ENCODE results near the gene GRK5.

The GRK5 gene

DNA sequence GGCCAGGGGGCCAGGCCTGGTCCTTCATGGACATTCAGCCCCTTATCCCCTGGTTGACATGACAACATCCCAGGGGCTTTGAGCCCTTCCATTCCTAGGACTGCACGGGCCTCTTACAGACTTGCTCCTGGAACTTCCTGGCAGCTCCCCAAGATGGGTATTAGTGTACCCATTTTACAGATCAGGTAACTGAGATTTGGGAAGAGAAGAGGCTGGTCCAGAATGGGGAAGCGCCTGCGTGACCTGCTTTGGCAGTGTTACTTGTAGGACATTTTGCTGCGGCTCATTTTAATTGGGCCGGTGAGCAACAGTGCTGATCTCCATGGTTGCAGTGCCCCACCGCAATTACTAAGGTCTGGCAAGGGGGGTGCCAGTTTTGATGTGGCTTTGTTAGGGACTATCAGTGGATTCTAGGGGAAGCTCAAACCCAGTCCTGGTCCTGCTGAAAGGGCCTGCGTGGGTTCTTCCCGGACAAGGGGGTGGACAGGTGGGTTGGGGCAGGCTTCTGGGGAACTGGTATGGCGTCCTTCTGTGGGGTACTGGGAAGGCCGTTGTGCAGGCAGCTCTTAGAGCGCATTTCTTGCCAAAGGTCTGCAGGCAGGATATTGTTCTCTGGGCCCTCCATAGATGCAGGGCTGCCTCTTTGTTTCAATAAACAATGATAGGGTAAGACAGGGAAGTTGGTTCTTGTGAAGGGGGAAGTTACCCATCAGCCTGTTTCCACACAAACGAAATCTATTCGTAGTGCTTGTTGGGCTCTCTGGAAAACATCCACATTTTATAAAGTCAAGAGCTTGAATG lies 197.5 kb downstream of the GRK5 start:
- no peak for DNase-seq (ENCODE audit: low read depth in 2 of 2)

DNA sequence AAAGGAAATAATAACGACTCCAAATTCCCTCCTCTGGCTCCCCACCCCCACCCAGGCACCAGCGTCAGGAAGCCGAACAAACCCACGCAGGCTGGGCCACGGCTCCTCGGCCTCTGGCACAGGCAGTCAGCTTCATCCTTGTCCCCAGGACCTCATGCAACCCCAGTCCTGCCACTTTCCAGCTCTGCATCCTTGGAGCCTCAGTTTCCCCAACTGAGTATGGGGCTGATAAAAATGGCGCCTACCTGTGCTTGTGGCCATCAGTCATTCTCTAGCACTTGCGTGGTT lies 198.1 kb downstream of the GRK5 start:
- no peak for DNase-seq (ENCODE audit: low read depth in 2 of 2)

DNA sequence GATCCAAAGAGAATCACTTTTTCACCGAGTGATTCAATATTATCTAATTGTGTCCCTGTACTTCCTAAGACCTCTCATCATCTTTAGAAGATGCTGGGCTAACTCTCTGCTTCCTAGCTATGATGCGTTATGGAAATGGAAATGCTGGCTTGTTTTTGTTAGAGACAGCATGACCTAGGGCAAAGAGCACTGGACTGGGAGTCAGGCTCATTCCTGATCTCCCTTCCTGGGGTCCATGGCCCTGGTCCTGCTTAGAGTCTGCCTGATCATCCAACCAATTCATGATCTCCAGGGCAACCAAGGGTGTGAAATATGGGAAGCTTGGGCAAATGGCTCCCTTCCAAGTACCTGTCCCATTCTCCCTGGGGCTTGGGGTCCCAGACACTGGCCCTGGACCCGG lies 198.8 kb downstream of the GRK5 start:
- no peak for DNase-seq (ENCODE audit: low read depth in 2 of 2)

DNA sequence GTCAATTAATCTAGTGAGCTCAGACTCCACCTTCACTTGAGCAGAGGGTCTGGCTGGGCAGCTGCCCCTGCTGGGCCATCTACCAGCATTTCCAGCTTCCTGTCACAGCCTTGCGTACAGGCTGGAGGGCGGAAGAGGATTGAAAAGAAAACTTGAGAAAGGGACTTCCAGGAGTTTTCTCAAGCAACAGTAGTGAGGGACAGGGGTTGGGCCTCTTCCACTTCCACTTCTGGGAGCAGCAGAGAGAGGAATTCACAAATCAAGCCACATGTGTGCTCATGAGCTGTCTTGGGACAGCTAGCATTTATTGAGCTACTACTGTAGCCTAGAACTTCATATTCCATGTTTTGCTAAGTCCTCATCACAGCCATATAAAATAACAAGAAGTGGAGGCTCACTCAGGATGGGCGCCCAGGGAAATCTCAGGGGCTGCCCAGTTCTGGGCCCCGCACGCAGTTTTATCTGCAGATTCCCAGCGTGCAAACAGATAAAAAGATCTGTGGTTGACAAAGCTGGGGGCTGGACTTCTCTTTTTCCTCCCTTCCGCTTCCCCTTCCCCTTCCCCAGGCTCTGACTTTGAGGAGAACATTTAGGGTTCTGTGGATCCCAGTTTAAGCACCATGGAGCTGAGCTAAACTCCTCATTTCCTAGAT lies 199.4 kb downstream of the GRK5 start:
- no peak for DNase-seq (ENCODE audit: low read depth in 2 of 2)

DNA sequence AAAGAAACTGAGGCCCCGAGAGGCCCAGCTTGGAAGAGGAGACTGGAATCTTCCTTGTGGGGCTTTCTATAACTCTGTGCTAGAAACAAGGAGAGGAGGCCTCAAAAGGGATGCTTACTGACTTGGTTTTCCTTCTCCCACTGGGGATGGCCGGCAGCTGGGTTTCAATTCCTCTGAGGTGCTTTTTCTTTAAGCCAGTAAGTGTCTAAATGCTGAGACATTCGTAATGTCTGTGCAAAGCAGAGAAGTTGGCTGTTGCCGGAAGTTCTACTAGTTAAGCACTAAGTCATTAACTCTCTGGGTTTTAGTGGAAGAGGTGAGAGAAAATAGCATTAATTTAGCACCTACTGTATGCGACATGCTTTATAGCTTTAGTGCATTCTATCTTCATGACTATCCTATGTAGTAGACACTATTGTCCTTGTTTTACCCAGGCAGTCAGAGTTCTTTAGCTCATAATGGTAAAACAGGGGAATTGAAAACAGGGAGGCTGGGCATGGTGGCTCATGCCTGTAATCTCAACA lies 199.9 kb downstream of the GRK5 start:
- DNase-seq (ENCODE audit: low read depth in 2 of 2), result no peak

DNA sequence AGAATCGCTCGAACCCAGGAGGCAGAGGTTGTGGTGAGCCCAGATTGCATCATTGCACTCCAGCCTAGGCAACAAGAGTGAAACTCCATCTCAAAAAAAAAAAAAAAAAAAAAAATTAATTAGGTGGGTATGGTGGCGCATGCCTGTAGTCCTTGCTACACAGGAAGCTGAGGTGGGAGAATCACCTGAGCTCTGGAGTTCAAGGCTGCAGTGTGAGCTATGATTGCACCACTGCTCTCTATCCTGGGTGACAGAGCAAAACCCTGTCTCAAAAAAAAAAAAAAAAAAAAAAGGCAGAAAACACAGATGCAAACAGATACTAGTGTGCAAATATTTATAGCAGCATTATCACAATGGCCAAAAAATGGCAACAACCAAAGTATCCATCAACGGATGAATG lies 200.7 kb downstream of the GRK5 start:
- no peak for DNase-seq (ENCODE audit: low read depth in 2 of 2)

DNA sequence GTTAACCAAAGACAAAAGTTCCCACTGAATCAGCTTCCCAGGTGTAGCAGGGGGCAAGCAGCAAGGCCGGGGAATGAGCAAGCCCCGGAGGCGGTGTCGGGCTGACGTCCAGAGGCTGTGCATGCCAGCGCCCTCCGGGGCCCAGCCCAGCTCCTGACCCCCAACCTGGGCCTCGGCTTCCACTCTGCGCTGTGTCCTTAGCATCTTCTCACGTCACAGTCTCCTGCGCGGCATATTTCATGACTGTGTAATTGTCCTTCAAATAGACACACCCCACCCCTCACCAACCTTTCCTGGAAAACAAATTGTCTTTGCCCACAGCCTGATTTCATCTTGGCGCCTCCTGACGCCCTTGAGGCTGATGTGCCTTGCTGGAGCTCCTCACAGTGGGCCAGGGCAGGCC lies 201.6 kb downstream of the GRK5 start:
- DNase-seq (ENCODE audit: low read depth in 2 of 2), result no peak

DNA sequence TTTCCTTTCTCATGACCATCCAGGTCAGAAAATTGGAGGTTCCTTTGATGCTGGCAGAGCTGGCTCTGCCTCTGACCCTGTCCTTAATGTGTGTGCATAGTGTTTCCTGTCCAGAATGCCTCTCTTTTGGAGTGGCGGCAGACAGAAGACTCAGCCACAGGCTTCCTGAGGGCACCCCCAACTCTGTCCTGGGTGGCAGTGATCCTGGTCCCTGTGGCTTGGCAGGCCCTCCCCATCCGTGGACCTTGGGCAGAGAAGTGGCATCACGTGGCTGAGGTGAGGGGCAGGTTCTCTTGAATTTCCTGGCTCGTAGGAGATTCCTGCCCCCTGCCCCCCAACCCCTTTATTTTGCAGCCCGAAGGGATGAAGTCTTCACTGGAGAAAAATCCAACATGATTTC lies 202.0 kb downstream of the GRK5 start:
- DNase-seq (ENCODE audit: low read depth in 2 of 2), result no peak

DNA sequence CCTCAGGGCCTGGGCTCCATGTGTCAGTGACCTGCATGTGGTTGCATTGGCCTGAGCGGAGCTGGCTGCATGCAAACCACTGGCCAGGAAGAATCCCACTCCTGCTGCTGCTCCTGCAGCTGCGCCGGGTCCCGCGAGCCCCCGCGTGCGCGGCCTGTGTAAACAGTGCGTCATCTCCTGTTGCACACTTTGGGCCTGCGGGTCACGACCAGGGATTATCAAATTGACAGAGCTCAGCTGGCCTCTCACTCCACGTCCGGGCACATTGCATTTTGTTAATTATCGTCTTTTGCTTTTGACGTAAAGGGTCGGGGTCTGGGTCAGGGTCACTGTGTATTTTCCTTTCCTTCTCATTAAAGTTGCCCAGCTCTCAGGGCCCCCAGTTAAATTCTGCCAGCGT lies 202.5 kb downstream of the GRK5 start:
- DNase-seq (ENCODE audit: low read depth in 2 of 2), result no peak

DNA sequence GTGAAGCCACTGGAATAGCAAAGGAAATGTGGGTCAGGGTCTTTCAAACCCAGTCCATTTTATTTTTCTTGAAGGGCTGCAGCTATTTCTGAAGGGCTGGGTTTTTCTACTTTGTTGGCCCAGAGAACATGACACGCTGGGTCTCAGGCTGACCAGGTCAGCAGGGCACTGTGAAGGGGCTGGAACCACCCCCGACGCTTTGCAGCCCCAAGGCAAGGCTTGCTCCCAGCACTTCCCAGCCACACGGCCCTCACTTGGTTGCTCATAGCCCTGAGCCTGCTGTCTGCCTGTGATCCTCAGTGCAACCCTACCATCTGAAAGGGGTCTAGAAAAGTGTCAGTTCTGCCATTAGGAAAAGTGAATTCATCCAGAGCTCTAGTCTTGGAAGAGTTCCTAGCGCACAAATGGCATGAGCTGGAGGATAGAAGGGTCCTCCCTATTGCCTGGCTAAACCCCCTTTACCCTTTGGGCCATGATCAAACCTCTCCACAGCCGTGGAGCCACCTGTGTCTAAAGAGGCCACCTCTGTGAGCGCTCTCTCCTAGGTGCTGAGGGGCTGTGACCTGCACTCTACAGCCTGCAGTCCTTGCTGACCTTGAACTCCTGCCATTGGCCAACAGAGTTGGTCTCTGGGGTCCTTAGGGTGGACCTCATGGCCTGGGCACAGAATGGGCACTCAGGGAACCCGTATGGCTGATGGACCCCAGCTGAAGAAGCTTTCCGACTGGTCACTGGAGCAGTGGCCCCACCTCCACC lies 203.2 kb downstream of the GRK5 start:
- DNase-seq (ENCODE audit: low read depth in 2 of 2), result no peak

DNA sequence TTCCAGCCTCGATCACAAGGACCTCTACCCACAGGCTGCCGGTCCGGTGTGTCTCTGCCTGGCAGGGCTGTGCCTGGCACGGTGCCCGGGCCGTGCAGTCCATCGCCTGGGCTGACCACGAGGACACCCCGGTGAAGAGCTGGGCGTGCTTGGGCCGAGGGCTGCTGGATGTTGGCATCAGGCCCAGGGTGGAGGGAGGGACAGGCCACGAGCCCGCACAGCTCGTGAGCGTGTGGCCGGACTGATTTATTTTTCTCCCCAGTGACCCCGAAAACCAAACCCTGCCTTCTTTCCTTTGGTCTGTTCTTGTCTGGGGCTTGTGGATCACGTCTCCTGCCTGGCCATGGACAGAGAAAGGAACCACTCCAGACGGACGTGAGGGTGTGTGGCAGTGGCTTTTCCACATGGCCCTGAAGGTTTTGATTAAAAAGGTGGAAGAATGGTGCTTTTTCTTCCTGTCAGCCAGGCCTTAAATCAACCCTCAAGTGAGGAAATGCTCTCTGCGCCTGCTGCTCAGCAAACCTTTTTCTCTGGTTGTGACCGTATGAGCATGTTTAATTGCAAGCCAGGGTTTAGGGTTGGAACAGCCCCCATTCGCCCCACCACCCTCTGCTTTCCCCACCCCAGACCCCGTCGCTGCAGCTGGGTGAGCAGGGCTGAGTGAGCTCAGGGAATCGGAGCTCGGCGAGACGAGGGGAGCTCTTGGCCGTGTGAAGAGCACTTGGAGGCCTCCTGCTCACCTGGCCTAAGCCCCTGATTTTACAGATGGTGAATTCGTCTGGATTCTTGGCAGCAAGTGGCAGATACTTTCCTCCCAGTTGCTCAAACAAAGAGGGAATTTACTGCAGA lies 205.1 kb downstream of the GRK5 start:
- no peak for DNase-seq (ENCODE audit: low read depth in 2 of 2)

DNA sequence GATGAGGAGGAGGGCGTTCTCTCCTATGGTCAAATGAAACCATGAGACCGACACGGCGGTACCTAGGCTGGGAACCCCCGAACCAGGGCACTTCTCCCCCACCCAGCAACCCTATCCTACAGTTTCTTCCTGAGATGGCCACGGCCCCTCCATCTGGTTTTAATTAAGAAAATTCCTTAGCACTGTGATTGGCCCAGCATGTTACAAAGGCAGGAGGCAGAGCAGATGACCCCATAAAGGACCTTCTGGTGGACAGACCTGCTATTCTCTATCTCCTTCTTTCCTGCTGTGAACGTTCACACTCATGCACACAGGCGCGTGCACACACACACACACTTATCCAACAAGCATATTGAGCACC lies 205.7 kb downstream of the GRK5 start:
- DNase-seq (ENCODE audit: low read depth in 2 of 2), result no peak

DNA sequence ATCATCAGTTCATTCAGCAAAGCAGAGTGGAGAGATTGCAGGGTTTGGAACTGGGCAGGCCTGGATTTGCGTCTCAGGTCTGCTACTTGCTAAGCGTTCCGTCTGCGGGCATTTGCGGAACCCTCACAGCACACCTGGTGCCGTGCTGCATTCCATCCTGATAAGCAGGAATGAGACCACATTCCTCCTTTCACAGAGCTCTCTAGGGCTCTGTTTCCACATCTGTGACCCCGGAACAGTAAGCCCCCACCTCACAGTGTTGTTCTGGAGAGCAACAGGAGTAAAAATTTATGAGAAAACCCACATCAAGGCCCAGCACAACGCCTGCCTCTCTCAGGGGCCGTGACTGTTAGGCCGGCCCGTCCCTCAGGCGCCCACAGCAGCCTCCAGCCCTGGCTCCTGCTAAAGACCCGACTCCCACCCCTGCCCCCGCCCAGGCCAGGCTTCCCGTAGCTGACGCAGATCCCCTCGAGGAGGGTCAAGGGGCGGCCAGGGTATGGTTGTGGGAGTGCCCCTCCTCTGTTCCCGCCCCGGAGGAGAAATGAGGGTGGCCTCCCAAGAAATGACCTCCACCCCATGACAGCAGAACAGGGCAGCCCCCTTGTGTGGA lies 206.2 kb downstream of the GRK5 start:
- no peak for DNase-seq (ENCODE audit: low read depth in 2 of 2)

DNA sequence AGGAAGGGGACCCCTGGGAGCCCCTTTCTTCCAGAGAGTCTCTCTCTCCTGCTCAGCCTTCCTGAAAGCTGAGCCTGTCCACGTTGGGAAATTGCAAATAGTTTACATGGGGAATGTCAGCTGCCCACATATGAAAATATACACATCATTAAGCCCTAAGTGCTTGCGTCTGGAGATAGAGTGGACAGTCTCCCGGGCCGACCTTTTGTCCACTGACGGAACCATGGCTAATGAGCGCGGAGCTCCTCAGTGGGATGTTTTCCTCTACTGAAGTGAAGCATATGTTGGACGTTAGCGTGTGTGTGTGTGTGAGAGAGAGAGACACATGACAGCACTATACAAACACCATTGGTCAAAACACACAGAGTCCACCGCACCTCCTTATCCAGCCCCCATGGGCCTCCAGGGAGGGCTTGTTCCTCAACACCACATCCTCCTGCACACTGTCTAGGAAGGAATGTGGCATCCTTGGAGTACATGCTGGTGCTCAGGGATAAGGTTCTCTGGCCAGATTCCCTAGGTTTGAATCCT lies 206.8 kb downstream of the GRK5 start:
- no peak for DNase-seq (ENCODE audit: low read depth in 2 of 2)

DNA sequence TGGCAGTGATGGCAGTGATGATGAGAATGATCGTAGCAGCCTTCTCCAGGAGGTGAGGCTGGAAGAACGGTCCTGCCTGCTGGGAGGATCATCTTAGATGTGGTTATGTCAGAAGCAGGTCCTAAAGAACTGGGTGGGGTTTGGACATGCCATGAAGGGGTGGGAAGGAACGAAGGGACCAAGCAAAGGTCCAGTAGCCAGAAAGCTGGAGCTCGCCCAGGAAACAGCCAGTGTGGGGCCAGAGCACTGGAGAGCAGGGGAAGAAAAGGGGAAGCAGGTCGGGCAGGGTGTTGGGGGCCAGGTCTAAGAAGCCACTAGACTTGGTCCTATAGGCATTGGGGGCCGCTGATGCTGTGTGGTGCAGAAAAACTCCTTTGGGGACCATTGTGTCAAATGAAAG lies 207.8 kb downstream of the GRK5 start:
- DNase-seq (ENCODE audit: low read depth in 2 of 2), result no peak

DNA sequence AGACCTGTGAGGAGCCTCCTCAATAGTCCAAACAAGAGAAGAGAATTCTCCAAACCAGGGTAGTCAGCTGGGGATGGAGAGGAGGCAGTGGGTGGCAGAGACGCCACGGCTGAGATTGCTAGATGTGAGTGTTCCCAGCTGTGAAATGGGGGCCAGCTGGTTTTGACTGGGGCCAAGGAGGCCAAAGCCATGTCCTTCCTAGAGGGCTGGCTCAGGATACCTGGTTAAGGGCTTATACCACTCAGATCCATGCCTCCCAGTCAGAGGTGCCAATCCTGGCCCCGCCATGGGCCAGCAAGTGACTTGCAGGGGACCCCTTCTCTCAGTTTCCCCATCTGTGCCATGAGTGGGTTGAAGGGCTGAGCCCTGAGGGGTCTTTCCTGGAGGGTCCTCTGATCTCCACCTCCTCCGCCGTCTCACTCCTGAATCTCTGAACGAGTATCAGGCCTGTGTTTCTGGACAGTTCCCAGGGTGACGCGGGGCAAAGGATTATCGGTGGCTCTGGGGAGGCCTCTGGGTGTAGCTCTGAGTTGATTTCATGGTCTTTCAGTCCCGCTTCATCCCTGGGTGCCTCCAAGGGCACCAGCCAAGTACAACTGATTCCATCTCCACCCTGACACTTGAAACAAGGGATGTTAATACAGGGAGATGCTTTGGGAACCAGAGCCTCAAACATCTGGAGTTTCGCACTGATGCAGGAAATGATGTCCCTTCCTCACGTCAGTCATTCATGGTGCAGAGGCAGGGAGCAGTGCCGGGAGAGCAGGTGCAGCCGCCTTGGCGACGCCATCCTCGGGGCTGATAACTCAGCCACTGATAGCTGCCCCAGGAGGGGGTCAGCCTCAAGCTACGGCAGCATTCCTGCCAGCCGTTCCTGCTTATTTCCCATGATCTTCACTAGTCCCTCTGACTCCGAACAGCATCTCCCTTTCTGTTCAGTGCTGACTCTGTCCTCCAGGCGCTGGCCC lies 208.4 kb downstream of the GRK5 start:
- DNase-seq (ENCODE audit: low read depth in 2 of 2), result no peak

DNA sequence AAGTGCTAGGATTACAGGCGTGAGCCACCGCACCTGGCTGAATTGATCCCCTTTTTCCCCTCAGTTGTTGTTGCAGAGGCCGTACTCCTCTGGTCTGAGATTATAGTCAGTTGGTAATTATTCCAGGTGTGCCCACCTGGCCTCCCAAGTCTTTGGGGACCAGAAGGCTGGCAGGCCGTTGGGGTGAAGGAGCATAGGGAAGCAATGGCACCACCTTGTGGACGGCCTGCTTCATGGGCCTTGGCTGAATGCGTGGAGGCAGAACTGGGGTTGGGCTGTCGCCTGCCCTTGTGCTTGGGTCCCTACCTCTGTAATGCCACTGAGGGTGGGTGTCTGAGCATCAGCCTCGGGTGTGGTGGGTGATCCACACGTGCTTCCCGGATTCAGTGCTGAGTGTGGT lies 209.5 kb downstream of the GRK5 start:
- peak; percentile 41 to 46 for DNase-seq (ENCODE audit: low read depth in 2 of 2)

DNA sequence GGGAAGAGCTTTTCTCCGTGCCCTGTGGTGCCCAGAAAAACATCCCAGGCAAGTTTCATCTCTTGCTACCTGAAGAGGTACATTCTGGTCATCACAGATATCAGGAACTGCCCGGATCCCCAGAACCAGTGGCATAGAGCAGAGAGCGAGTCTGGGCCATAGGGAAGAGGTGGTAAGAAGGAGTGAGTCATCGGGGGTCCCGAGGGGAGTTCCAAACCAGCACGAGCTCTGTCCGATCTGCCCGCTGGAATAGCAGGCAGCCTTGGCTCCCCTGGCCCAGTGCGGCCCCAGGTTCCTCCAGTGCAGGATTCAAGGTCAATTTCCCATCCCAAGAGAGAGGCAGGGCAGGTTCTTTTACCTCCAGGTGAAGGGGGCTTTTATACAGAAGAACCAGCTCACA lies 210.5 kb downstream of the GRK5 start:
- no peak for DNase-seq (ENCODE audit: low read depth in 2 of 2)

DNA sequence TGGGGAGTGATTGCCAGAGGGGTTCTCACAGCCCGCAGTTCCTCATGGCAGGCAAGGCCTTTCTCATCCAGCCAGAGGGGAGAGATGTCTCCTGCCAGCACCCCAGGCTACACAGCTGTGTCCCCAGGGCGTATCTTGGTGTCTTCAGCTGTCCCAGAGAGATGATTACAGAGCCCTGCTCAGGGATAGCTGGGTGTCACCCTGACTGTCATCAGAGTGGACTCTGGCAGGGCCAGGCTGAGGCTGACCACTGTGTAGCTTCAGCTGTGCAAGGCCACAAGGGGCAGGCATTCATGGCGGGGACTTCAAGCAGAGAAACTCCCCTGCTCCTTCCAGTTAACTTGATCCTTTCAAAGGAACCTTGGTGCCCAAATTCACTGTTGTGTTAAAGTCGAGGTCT lies 211.0 kb downstream of the GRK5 start:
- DNase-seq (ENCODE audit: low read depth in 2 of 2), result no peak

DNA sequence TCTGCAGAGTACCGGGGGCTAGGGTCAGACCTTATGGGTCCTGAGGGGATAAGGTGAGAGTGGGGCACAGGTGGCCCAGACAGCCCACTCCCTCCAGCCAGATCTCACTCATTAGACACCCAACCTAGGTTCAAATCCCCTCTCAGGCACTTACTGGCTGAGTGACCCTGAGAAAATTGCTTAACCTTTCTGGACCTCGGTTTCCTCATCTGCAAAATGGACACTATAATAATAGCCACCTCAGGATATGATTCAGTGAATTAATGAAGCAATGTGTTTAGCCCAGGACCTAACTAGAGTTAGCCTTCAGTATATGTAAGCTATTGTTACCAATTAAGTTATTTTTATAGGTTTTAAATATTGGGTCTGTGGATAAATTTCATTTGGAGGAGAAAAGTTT lies 212.6 kb downstream of the GRK5 start:
- DNase-seq (ENCODE audit: low read depth in 2 of 2), result no peak
